GM18508 (cell line): Measurements from ENCODE around the gene ZMYND19.
"Not testable (repeated sequence)": the region's sequence is repeated elsewhere in the genome, so short reads cannot be mapped to it uniquely, and the experiment has no call there.

Experiments used
- ATAC-seq: cut with Tn5 transposase; IDR thresholded peaks from one replicate; pipeline ENCODE4 v1.9.1; 2021; ENCODE audit warnings: moderate number of reproducible peaks; ENCODE audit not compliant: insufficient read depth, unreplicated experiment

ZMYND19 gene

DNA sequence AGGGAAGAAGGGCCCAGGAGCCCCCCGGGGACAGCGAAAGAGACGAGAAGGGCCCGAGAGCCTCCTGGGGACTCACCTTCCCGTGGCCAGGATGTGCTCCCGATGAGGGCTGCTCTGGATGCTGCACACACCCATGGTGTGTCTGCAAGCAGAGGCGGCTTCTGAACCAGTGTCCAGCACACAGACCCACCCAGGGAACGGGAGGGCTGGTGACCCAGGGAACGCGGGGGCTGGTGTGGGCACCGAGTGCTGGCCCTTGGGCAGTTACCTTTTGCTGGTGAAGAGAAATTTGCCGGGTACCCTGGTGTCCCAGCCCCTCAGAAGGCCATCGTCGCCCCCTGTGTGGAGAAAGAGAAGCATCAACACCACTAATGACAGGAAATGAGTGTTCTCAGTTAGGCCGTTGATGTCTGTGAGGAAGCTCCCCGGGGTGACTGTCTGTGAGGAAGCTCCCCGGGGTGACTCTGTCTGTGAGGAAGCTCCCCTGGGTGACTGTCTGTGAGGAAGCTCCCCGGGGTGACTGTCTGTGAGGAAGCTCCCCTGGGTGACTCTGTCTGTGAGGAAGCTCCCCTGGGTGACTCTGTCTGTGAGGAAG lies 25.4 kb downstream of the ZMYND19 start:
- no peak for ATAC-seq

DNA sequence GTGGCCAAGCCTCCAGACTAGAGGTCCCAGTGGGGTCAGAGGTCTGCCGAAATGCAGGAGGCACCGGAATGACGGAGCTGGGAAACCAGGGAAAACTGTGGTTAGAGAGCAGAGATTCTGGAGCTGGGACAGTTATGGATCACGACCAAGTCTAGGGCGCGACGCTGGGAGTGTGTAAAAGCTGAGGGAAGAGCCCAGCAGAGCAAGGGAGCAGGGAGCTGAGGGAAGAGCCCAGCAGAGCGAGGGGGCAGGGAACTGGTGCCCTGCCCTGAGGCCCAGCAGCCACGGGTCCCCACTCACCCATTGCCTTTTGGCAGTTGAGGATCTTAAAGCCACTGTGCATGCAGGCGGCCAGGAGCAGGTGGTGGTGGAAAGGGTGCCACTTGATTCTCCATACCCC lies 26.2 kb downstream of the ZMYND19 start:
- no peak for ATAC-seq

DNA sequence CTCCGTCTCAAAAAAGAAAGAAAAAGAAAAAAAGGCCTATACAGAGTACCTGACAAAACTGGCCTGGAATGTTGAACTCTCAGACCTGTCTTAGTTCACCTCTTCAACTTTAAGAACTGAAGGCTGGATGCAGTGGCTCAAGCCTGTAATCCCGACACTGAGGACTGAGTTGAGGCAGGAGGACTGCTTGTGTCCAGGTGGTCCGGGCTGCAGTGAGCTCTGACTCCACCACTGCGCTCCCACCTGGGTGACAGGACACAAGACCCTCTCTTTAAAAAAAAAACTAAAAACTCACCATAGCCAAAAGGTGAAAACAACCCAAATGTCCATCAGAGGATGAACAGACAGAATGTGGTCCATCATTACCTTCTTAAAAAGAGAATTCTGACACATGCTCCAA lies 32.2 kb downstream of the ZMYND19 start:
- ATAC-seq = no peak

DNA sequence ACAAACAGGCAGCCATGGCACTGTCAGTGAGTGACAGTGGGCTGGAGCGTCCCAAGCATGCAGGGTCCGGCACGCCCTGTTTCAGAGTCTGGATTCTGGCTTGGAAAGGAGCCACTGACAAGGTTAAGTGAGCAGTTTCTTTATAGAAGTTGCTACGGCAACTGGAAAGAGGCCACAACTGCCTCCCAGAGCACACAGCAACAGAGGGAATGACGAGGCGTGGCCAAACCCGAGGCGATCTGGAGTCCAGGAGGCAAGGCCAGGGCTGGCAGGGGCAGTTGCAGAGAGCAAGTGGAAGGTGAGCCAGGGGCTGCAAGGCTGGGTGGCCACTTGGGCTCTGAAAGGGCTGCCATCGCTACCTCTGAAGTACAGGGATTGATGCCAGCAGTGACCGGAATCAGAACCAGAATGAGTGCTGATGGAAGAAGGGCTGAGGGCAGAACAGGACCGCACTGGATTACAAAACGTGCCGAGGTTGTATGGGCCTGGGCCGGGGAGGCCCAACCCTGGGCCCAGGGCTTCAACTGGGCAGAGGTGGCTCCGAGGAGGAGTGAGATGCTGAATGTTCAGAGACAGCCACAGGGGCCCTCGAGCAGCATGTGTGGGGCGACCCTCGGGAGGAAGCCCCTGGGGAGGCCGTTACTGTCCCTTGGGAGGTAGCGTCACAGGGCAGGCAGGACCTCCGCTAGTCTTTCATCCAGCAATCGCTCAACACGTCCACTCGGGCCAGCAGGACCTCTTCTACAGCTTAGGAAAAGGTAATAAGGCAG lies 34.1 kb downstream of the ZMYND19 start:
- no peak for ATAC-seq

DNA sequence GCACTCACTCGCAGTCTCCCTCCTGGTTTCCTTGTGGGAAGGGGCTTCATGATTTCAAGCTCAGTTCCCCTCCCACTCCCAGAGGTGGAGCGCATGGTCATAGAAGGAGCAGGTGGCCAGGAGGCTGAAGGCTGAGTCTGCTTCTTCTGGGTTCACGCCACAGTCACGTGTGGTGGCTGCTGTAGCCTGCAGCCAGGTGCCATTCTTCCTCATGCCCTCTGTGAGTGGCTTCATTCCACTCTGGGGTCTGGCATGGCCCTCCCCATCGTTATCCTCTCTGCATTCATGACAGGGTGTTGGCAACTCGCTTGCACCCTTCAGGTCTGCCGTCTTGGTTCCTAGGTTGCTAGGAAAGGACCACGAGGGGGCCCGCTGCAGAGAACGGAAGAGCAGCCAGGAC lies 35.1 kb downstream of the ZMYND19 start:
- ATAC-seq = no peak

DNA sequence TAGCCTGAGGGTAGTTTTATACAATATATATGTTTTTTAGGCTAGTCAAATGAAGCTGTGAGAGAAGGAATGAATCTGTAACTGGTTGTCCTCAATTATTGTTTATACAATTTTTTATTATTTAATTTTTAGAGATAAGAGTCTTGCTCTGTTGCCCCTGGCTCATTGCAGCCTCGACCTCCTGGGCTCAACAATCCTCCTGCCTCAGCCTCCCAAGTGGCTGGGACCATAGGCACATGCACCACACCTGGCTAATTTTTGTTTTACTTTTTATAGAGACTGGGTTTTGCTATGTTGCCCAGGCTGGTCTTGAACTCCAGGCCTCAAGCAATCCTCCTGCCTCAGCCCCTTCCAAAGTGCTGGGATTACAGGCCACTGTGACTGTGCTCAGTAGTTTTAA lies 36.0 kb downstream of the ZMYND19 start:
- no peak for ATAC-seq

DNA sequence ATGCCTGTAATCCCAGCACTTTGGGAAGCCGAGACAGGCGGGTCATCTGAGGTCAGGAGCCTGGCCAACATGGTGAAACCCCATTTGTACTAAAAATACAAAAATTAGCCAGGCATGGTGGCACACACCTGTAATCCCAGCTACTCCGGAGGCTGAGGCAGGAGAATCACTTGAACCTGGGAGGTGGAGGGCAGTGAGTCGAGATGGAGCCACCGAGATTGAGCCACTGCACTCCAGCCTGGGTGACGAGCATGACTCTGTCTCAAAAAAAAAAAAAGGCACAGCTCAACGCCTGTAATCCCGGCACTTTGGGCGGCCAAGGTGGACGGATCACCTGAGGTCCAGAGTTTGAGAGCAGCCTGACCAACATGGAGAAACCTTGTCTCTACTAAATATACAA lies 36.7 kb downstream of the ZMYND19 start:
- ATAC-seq = not testable (repeated sequence)

DNA sequence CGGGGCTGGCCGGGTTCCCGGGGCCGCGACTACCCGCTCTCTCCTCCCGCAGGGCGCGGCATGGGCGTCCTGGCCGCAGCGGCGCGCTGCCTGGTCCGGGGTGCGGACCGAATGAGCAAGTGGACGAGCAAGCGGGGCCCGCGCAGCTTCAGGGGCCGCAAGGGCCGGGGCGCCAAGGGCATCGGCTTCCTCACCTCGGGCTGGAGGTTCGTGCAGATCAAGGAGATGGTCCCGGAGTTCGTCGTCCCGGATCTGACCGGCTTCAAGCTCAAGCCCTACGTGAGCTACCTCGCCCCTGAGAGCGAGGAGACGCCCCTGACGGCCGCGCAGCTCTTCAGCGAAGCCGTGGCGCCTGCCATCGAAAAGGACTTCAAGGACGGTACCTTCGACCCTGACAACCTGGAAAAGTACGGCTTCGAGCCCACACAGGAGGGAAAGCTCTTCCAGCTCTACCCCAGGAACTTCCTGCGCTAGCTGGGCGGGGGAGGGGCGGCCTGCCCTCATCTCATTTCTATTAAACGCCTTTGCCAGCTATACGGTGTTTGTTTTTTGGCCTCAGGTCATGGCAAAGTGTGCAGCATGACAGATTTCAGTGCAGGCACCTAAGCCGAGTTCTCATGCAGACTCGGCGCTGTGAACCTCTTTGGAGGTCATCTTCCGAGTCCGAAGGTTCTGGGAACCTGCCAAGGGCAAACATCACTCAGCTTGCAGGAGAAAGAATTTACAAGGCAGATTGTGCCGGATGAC lies 38.1 kb downstream of the ZMYND19 start:
- no peak for ATAC-seq

DNA sequence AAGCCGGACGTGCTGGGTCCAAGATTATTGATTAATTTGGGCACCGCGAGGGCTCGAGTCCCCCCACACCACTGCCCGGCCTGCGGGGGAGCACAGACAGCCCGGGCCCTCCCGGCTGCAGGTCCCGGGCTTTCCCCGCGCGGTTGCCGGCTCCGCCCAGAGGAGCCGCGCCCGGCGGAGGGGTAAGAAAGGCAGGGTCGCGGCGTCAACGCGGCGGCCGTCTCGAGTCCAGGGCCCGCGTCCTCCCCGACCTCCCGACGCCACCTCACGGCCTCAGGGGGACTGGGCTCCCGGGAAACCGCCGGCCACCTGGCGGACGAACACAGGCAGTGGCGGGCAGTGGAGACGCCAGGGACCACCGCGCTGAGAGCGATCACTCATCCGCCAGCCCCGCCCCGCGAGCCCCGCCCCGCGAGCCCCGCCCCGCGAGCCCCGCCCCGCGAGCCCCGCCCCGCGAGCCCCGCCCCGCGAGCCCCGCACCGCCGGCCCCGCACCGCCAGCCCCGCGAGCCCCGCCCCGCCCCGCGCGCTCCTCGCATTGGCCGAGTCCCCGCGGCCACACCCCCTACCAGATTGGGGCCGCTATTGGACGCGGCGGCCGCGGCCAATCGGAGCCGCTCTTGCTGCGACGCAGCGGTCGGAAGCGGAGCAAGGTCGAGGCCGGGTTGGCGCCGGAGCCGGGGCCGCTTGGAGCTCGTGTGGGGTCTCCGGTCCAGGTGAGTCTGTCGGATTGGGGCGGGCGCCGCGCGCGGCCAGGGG lies 38.9 kb downstream of the ZMYND19 start, which contains the start of gene MRPL41:
MRPL41 (plus strand) TSS at position 616 of the 758 bp plus-strand sequence. CDS start 203 bp downstream, outside the sequence.
- no peak for ATAC-seq

DNA sequence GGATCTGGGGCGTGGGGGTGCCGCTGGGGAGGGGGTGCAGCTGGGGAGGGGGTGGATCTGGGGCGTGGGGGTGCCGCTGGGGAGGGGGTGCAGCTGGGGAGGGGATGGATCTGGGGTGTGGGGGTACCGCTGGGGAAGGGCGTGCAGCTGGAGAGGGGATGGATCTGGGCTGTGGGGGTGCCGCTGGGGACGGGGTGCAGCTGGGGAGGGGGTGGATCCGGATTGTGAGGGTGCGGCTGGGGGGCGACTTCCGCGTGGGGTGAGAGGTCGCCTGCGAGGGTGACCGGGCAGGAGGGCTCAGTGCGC lies 39.4 kb downstream of the ZMYND19 start:
- ATAC-seq = not testable (repeated sequence)

DNA sequence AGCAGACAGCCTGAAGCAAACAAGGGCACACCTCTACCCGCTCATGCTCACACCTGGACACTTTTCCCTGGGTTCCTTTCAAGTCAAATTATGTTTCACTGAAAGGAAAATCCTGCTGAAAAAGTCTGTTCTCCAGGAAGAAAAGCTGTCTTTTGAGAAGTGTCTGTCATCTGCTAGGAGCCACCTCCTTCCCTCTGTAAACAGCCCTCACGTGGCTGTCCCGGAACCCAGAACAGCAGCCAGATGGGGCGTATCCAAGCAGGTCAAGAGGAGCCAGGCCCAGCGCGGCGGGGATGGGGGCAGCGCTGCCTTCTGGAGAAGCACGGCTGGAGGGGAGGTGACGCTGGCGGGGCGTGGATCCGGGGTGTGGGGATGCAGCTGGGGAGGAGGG lies 40.1 kb downstream of the ZMYND19 start, which contains the start of gene PNPLA7:
PNPLA7 (minus strand) TSS at position 172 of the 391 bp plus-strand sequence. CDS start 205 bp downstream, outside the sequence.
- no peak for ATAC-seq

DNA sequence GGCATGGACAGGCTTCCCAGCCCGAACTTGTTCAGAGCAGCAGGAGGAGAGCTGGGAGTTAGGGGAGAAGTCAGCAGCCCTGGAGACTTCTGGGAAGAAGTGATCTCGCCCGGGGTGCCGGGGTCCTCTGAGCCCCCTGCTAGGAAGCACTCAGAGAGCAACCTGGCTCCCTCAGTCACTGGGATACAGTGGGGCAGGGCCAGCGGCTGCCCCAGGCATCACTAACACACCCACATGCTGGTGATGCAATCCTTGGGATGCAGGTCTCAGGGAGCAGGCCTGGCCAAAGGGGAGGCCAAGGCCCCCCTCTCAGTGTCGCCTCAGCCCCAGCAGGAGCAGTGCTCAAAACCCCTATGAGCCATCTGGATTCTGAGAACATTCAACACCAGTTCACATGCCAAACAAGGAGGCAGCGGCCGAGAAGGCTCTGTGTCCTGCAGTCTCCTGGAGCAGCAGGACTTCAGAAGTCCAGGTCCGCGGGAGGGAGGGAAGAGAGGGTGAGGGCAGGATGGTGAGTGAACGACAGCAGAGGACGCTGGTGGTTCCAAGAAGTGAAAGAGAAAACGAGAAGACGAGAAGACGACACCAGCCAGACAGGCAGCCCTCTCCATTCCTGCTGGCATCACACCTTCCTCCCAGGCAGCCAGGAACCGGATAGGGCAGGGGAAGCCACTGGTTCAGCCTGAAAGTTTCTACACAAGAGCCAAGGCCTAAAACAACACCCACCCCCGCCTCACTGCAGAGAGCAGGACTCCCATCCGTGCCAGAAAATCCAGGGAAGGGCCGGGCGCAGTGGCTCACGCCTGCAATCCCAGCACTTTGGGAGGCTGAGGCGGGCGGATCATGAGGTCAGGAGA lies 42.4 kb downstream of the ZMYND19 start:
- no peak for ATAC-seq

DNA sequence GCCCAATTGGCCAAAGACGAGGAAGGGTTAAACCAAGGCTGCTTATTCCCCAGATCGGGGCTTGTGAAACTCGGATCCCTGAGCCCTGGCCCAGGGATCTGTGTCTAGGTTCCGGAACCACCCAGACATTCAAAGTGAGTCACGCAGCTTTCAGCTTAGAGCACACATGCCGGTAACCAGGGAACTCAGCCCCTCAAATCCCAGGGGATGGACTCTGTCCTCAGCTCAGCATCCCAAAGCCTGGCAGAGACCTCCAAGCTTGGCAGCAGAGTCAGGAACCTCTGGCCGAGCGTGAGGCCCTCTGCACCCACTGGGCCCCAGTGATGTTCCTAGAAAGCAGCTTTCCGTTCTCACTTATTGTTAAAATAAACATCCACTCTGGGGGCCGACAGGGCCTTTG lies 45.2 kb downstream of the ZMYND19 start:
- no peak for ATAC-seq

DNA sequence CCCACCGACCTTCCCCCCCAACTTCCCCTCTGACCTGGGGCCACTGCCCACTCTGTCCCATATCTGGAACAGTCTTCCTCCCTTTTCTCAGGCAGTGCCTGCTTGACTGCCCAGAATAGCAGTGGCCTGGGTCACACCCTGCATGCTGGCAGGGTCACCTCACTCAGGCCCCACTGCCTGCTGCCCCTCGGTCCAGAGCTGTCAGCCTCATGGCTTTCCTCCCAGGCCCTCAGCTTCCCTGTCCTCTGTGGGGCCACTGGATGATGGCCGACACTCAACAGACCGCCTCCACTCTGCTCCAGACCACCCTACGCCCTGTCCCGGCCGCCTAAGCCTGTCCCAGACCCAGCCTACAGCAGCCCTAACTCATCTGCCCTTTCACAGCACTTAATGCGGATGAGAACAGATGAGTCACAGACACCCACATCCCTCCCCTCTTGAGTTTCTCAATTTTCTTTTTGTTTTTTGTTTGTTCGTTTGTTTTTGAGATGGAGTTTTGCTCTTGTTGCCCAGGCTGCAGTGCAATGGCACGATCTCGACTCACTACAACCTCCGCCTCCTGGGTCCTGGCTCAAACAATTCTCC lies 46.0 kb downstream of the ZMYND19 start:
- ATAC-seq = no peak

DNA sequence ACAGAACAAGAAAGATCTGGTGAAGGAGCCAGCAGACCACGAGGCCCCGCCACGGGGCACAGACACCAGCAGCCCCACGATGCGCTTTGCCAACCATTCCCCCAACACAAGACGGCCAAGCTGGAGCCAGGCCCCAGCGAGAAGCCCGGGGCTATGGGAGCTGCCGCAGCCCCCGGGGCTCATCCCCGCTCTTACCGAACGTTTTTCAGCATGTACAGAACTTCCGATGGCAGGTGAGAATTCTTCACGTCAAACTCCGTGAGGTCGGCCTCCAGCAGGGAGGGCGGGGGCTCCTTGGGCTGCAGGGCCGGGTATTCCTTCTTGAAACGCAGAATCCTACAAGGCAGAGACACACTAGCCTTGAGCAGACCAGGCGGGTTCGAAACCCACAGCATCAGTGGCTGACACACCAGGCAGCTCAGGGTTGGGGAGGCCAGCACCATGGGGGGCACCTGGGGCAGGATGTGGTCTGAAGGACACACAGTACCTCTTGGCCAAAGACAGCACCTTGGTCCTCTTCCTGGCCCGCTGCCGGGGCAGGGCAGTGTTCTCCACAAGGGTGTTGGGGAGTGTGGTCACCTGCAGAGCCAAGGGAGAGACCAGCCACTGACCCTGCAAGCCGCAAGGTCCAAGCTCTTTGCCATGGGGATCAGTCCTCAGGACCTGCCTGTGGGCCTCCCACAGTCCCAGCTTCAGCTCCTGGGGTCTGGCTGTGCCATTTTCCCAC lies 46.9 kb downstream of the ZMYND19 start:
- ATAC-seq = no peak

DNA sequence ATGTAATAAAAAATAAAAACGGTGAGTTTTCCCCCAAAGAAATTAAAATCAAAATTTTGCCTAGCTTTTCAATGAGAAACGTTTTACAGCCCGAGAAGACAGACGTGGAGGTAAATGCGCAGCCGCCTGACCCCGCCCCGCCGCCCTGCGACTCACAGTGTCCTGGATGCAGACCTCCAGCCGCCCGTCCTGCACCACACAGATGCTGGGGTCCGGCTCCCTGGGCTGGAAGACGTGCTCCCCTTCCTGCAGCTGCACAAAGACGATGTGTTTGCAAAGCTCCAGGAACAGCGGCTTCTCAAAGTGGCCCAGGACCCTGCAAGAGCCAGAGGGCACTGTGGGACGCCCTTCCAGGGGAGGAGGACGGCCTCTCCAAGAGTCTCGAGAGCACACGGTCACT lies 47.8 kb downstream of the ZMYND19 start:
- ATAC-seq = no peak

DNA sequence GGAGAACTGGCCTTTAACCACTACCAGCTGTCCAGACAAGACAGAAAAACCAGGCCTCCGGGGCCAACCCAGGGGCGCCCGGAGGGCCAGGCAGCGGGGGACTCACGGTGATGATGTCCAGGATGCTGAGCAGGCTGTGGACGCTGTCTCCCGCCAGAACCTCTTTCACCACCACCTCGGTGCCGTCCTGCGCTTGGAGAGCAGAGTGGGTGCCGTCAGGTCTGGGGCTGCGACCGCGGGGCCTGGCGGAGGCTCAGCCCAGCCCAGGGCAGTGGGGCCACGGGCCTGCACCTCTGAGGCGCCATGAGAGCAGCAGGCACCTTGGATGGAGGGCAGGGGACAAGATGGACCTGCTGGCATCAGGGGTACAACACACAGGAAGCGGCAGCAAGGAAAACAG lies 49.8 kb downstream of the ZMYND19 start:
- no peak for ATAC-seq

DNA sequence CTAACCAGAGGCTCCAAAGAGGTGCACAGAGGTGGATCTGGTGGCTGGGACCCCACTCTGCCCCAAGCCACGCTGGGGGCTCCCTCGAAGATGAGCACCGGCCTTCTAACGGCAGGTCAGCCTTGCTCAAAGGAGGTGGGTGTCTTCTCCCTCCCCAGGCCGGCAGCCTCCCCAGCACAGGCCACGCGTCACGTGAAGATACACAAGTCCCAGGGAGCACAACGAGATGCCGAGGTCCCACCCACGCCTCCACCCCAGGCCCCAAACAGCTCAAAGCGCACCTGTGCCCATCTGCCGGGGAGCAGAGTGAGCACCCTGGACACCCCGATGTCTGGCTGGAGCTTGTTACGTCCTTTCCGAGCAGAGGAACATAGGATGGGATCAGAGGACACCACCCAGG lies 52.3 kb downstream of the ZMYND19 start:
- ATAC-seq = no peak
